Activated naive CD8-positive, alpha-beta T cell treated with anti-CD3 and anti-CD28 coated beads, Interleukin-2, amount 10 ng/mL, durations not matched to agents 7 days and 5 days (primary cell): ENCODE results near the gene MGAT5. TPM values are rescaled to one million over a fixed set of nuclear protein-coding genes. Genes with fewer than 3 reads are reported as not detected.

Experiments used
- ATAC-seq: fragments of 150-1000 bp; cut with Tn5 transposase; one replicate; pipeline ENCODE4 v1.10.0; 2021; ENCODE audit warnings: low read depth, moderate library complexity
- POLR2A ChIA-PET: fragments of 350-600 bp; sonication (Branson Sonifier 250); formaldehyde crosslinking; loops from one replicate; lab custom pipeline; 2021; ENCODE audit warnings: antibody characterized with exemption; lab: Charles Lee
- DNase-seq: peaks from one replicate; pipeline ENCODE4 v3.0.0; 2021
- H3K27ac Mint-ChIP-seq: one replicate; pipeline ENCODE4 v1.8.0; 2022; ENCODE audit warnings: mild to moderate bottlenecking, mixed read lengths
- H3K27me3 Mint-ChIP-seq: one replicate; pipeline ENCODE4 v1.8.0; 2022; ENCODE audit warnings: mild to moderate bottlenecking, moderate library complexity, mixed read lengths
- H3K36me3 Mint-ChIP-seq: one replicate; pipeline ENCODE4 v1.8.0; 2021; ENCODE audit warnings: mild to moderate bottlenecking, mixed read lengths
- H3K4me1 Mint-ChIP-seq: one replicate; pipeline ENCODE4 v1.8.0; 2021; ENCODE audit warnings: mixed read lengths
- H3K4me3 Mint-ChIP-seq: one replicate; pipeline ENCODE4 v1.8.0; 2022; ENCODE audit warnings: mild to moderate bottlenecking, moderate library complexity, mixed read lengths
- H3K9me3 Mint-ChIP-seq: one replicate; pipeline ENCODE4 v1.8.0; 2021; ENCODE audit warnings: mixed read lengths
- total RNA-seq, 2 experiments: library from RNA; stranded (reverse); gene quantifications; one replicate each; pipeline ENCODE4 v1.2.3, GENCODE V29; 2021

Gene MGAT5
- total RNA-seq, 2 experiments from 2014 or later: 66.3 to 70.9 TPM

DNA sequence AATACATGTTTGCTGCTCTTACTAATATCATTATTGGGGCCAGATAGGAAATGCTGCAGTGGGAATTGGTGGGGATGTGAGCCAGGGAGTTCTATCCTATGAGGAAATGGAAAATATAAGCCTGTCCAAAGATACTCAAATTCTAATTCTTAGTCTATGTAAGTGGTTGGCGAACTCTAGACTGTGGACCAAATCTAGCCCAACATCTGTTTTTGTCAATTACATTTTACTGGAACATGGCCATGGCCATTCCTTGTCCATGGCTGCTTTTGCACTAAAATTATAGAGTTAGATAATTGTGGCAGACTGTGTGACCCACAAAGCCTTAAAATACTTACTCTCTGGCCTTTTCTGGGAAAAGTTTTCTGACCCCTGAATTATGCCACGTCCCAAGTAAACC is 113.3 kb downstream of the MGAT5 start:
- no peak overlapping the region for H3K4me3 Mint-ChIP-seq
- no peaks in the 10 kb centered on the region for H3K27me3 Mint-ChIP-seq
- DNase-seq (no peak), ATAC-seq (no peak)
- POLR2A ChIA-PET: no interaction called here
- peaks cover 17% of the 10 kb centered on the region for H3K4me1 Mint-ChIP-seq
- no peaks in the 10 kb centered on the region for H3K9me3 Mint-ChIP-seq
- peaks cover 17% of the 10 kb centered on the region for H3K36me3 Mint-ChIP-seq
- no peak overlapping the region for H3K27ac Mint-ChIP-seq

DNA sequence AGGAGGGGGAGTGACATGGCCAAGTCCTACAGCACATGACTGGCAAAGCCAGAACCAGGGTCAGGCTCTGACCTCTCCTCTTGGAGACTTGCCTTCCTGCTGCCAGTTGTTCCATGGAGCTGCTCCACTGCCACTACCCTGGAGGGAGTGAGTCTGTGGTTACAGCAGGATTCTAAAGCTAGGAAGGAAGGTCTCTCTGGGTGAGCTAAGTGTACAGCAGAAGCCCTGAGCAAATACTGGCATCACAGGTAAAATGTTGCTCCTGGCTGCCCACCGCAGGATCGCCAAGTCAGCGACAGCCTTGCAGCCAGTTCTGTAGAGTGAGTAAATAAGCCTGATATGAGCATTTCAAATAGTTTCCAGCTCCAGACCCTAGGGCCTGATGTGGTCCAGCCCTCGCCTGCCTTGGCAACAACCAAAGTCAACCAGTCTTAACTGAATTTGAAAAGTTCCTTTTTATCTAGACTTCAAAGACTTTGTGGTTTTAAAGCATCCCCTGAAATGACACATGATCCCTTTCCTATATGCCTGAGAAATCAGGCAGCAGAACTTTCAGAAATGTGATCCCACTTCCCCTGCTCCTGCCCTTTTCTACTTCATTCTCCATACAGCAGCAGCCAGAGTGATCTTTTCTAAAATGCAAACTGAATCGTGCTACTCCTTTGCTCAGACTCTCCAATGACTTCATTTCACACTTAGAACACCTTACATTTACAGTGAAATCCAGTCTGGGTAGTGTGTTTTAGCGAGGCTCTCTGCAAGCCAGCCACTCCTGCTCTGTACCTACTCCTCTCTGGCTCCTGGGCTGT is 114.3 kb downstream of the MGAT5 start:
- no peaks in the 10 kb centered on the region for H3K9me3 Mint-ChIP-seq
- peaks cover 17% of the 10 kb centered on the region for H3K4me1 Mint-ChIP-seq
- peaks cover 14% of the 10 kb centered on the region for H3K36me3 Mint-ChIP-seq
- H3K27me3 Mint-ChIP-seq: no peaks in the 10 kb centered on the region
- DNase-seq: no peak
- peak; percentile 54 for ATAC-seq
- peak overlapping the region; percentile 20 for H3K4me3 Mint-ChIP-seq
- peak overlapping the region; percentile 58 for H3K27ac Mint-ChIP-seq
- POLR2A ChIA-PET: no interaction called here

DNA sequence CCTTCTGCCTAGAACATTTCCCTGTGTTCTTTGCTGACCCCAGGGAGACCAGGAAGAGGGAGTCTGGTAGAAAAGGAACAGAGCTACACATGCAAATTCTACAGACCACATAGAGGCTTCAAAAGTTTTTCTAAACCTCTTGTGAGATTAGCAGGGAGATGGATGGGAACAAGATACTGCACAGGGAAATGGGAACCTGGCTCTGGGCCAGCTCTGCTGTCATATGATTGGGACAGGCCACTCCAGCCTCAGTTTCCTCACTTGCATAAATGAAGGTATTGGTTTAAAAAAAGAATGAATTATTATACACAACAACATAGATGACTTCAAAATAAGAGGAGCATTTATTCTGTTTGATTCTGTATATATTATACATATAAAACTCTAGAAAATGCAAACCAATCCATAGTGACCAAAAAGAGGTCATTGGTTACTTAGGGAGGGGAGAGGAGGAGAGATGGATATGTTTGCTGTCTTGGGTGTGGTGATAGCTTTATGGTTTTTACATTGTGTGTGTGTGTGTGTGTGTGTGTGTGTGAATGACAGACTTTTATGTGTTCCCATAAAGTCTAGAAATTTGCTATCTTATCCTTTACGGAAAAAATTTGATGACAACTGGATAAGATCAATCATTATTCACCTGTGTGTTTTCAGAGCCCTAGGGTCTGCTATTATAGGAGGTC is 115.5 kb downstream of the MGAT5 start:
- peaks cover 17% of the 10 kb centered on the region for H3K36me3 Mint-ChIP-seq
- DNase-seq (no peak), ATAC-seq (no peak)
- H3K27me3 Mint-ChIP-seq: no peaks in the 10 kb centered on the region
- no peaks in the 10 kb centered on the region for H3K9me3 Mint-ChIP-seq
- peaks cover 17% of the 10 kb centered on the region for H3K4me1 Mint-ChIP-seq
- POLR2A ChIA-PET: no interaction called here
- H3K4me3 Mint-ChIP-seq: no peak overlapping the region
- no peak overlapping the region for H3K27ac Mint-ChIP-seq

DNA sequence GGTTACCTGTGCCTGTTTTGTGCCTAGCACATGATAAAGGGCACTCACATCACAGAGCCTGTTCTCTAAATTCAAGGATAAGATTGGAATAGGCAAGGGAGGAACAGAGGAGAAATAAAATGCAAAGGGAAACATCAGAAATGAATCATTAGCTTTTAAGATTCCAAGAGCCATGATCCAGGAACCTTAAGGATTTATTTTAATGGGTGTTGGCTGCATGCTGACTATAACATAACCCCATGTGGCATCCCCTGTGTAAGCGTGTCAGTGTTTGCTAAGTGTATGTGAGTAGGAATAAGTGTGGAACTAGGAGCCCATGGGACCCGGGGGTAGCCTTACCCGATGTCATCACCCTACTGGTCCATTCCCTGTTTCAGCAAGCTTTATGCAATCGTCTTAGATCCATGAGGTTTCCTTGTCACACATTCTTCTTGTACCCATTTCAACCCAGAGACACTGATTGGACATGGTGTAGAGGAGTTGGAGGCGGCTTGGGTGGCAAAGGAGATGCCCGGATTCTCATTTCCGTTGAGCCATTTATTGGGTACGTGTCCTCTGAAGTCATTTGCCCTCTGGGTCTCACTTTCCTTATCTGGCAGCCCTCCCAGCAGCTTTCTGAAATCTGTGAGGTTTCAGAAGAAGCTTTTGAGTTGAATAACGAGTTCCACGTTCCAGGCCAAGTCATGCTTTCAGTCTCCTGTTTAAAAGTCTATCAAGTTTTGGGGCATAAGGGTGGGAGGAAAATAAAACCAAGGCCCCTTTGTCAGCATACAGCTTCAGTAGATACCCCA is 117.0 kb downstream of the MGAT5 start:
- H3K4me3 Mint-ChIP-seq: no peak overlapping the region
- no peak overlapping the region for H3K27ac Mint-ChIP-seq
- DNase-seq: no peak
- H3K9me3 Mint-ChIP-seq: no peaks in the 10 kb centered on the region
- H3K4me1 Mint-ChIP-seq: peaks cover 17% of the 10 kb centered on the region
- POLR2A ChIA-PET: no interaction called here
- H3K27me3 Mint-ChIP-seq: no peaks in the 10 kb centered on the region
- peaks cover 15% of the 10 kb centered on the region for H3K36me3 Mint-ChIP-seq
- no peak for ATAC-seq

DNA sequence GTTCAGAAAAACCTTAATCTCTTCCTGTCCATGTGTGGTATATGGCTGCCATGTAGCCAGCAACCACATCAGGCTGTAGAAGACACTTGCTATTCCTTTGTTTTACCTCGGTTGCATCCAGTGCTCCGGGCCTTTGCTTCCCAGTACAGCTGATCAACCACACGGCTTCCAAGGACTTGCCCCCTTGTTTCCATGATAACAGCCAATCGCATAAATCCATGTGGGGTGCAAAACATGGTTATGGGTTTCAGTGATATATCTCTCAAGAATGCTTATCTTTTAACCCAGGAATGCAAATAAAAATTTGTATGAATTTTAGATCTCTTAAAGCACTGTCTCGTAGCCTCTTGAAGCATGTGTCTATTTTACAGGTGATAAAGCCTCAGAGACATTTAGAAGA is 118.3 kb downstream of the MGAT5 start:
- Mint-ChIP-seq H3K27me3 (no peaks in the 10 kb centered on the region), H3K4me1 (peaks cover 14% of the 10 kb centered on the region), H3K9me3 (no peaks in the 10 kb centered on the region), H3K36me3 (peaks cover 18% of the 10 kb centered on the region), H3K27ac (no peak overlapping the region), H3K4me3 (no peak overlapping the region)
- ATAC-seq: no peak
- POLR2A ChIA-PET: no interaction called here
- DNase-seq: no peak

DNA sequence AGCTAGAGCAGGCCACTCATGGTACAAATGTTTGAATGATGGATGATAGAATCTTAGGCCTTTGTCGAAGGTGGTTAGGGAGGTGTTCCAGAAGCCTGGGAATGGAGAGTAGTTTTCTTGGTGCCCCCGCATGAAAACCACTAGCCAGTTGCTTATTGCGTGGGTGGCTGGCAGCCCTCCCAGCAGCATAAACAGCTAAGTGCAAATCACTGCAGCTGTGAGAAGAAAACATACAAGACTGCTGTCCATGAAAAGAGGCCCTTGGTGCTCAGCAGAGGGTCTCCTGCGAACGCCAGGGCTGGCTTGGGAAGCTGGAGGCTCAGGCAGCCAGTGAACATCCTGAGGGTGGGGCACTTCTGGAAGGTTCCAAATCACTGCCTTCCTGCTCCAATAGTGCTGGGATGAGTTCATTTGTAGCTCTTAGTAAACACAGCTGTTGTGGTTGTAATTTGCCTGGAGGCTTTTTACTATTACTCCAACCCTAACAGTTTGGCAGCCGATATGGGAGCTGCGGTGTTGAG is 118.8 kb downstream of the MGAT5 start:
- DNase-seq (no peak), ATAC-seq (no peak)
- Mint-ChIP-seq H3K27me3 (no peaks in the 10 kb centered on the region), H3K4me1 (peaks cover 11% of the 10 kb centered on the region), H3K36me3 (peaks cover 18% of the 10 kb centered on the region), H3K4me3 (no peak overlapping the region), H3K9me3 (no peaks in the 10 kb centered on the region), H3K27ac (no peak overlapping the region)
- POLR2A ChIA-PET: no interaction called here

DNA sequence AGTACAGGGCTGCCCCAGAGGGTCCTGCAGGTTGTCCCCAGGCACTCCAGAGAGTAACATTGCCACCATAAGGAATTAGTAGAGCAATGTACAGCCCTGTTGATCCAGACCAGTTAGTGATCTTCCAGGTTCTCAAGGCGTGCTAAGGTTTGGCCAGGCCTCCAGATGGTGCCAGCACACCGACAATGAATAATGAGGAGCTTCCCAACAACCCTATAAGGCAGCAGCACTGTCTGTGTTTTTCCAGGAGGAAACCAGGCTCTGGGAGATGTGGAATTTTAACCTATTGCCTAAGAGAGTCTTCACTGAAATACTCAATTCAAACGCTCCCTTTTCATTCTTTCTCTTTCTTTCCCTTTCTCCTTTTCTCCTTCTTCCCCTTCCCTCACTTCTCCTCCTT is 122.1 kb downstream of the MGAT5 start:
- Mint-ChIP-seq H3K27me3 (no peaks in the 10 kb centered on the region), H3K27ac (no peak overlapping the region), H3K4me3 (no peak overlapping the region), H3K9me3 (no peaks in the 10 kb centered on the region), H3K36me3 (peaks cover 20% of the 10 kb centered on the region), H3K4me1 (no peaks in the 10 kb centered on the region)
- POLR2A ChIA-PET: no interaction called here
- DNase-seq (no peak), ATAC-seq (no peak)

DNA sequence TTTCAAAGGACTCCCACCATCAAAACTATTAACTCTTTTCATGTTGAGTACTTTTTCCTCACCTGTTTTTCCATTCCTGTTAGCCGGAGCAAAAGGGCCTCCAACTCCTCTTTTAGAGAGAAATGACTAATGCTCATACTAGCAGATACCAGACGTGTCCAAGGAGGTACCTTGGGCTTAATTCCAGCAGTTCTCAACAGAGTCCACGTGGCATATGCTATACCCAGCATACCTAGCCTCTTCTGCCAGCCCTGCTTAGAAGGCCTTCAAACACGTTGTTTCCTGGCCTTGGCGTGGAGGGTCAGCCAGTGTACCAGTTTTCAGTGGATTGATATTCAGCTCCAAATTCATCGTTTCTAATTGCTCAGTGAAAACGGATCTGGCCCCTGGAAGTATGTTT is 123.9 kb downstream of the MGAT5 start:
- no peak for ATAC-seq
- POLR2A ChIA-PET: no interaction called here
- H3K4me1 Mint-ChIP-seq: no peaks in the 10 kb centered on the region
- no peaks in the 10 kb centered on the region for H3K9me3 Mint-ChIP-seq
- no peak for DNase-seq
- no peaks in the 10 kb centered on the region for H3K27me3 Mint-ChIP-seq
- H3K27ac Mint-ChIP-seq: no peak overlapping the region
- H3K4me3 Mint-ChIP-seq: no peak overlapping the region
- H3K36me3 Mint-ChIP-seq: peaks cover 21% of the 10 kb centered on the region

DNA sequence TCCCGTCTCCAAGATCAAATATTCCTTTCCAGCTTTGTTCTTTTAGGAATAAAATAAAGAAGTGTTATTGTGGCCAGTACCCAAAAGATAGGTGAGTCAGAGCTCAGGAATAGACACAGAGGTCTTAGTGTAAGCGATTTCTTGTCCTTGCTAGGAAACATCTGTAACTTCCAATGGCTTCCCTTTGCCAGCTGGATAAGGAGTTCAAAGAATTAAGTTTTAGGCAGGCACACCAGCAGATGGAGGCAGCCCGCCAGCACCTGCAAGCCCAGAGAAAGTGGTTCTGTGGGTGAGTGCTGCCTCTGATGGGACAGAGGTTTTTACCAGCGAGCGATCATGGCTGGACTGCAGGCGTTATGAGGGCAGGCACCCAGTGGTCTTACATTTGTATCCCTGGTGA is 125.4 kb downstream of the MGAT5 start:
- Mint-ChIP-seq H3K4me1 (no peaks in the 10 kb centered on the region), H3K9me3 (no peaks in the 10 kb centered on the region), H3K4me3 (no peak overlapping the region), H3K27ac (no peak overlapping the region), H3K27me3 (no peaks in the 10 kb centered on the region), H3K36me3 (peaks cover 19% of the 10 kb centered on the region)
- ATAC-seq (no peak), DNase-seq (no peak)
- POLR2A ChIA-PET: no interaction called here

DNA sequence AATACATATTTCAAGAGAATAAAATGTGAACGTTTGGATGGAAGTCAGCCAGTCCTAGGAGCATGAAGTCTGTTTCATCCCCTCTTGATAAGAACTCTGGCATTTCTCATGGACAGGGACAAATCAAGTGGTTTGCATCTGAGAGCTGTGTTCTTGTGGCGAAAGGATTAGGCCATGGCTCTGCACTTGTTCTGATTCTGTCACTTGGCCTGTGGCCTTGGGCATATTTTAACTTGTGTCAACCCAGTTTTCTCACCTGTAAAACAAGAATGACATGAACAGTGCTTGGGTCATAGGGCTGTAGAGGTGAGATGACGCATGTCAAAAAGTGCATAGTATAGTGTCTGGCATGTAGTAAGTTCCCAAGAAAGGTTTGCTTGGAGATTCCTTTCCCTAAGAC is 125.8 kb downstream of the MGAT5 start:
- no peak for ATAC-seq
- Mint-ChIP-seq H3K36me3 (peaks cover 19% of the 10 kb centered on the region), H3K27ac (no peak overlapping the region), H3K4me1 (no peaks in the 10 kb centered on the region), H3K4me3 (no peak overlapping the region), H3K9me3 (no peaks in the 10 kb centered on the region), H3K27me3 (no peaks in the 10 kb centered on the region)
- POLR2A ChIA-PET: no interaction called here
- DNase-seq: no peak

DNA sequence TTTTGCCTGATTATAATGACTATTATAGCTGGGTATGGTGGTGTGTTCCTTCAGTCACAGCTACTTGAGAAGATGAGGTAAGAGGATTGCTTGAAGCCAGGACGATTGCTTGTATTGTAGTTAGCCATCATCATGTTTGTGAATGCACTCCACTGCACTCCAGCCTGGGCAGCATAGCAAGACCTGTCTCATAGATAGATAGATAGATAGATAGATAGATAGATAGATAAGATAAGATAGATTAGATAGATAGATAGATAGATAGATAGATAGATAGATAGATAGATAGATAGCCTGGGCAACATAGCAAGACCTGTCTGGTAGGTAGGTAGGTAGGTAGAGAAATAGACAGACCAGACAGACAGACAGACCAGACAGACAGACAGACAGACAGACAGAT is 127.3 kb downstream of the MGAT5 start:
- peaks cover 23% of the 10 kb centered on the region for H3K36me3 Mint-ChIP-seq
- H3K4me1 Mint-ChIP-seq: no peaks in the 10 kb centered on the region
- no peaks in the 10 kb centered on the region for H3K27me3 Mint-ChIP-seq
- POLR2A ChIA-PET: no interaction called here
- H3K9me3 Mint-ChIP-seq: no peaks in the 10 kb centered on the region
- no peak overlapping the region for H3K4me3 Mint-ChIP-seq
- ATAC-seq: no peak
- DNase-seq: no peak
- H3K27ac Mint-ChIP-seq: no peak overlapping the region

DNA sequence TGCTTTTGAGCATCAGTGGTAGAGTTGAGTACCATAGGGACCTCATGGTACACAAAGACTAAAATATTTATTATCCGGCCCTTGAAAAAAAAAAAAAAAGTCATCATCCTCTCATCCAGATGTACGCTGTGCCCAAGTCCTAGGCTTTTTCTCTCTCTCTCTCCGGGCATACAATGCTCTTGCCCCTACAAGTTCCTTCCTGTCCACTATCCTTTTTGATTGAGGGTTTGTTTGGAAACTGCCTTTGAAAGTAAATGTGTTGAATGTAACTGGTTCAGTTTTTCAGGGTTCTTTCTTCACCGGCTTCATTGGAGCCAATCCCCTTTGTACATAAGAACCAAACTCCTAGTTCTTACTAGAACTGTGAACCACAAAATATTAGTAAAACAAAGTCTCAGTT is 130.3 kb downstream of the MGAT5 start:
- no peak for DNase-seq
- POLR2A ChIA-PET: no interaction called here
- Mint-ChIP-seq H3K4me3 (no peak overlapping the region), H3K36me3 (peaks cover 18% of the 10 kb centered on the region), H3K4me1 (no peaks in the 10 kb centered on the region), H3K9me3 (no peaks in the 10 kb centered on the region), H3K27ac (no peak overlapping the region), H3K27me3 (no peaks in the 10 kb centered on the region)
- ATAC-seq: no peak

DNA sequence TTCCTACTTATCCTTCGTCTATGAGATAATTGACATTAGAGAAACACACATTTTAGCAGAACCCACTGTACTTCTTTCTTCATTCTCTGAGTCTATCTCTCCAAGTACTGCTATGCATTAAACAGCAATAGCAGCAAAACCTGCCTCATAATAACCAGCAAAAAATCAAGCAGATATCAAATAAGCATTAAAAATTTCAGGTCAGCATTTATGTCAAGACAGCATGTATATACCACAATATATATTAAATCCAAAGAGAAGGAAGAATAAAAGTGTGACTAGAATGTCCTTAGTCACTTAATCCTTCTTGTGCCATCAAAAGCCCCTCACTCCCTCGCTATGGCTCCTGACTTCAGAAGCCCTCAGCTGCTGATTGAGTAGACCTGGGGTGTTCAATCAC is 131.3 kb downstream of the MGAT5 start:
- no peaks in the 10 kb centered on the region for H3K27me3 Mint-ChIP-seq
- no peak overlapping the region for H3K4me3 Mint-ChIP-seq
- ATAC-seq (no peak), DNase-seq (no peak)
- H3K27ac Mint-ChIP-seq: no peak overlapping the region
- peaks cover 17% of the 10 kb centered on the region for H3K36me3 Mint-ChIP-seq
- no peaks in the 10 kb centered on the region for H3K9me3 Mint-ChIP-seq
- no peaks in the 10 kb centered on the region for H3K4me1 Mint-ChIP-seq
- POLR2A ChIA-PET: no interaction called here
